Pulmonary artery endothelial cell (primary cell): Measurements from ENCODE around the gene ABI3BP. TPM values are rescaled to one million over a fixed set of nuclear protein-coding genes. Genes with fewer than 3 reads are reported as not detected.

Experiments
- DNase-seq: peaks from one replicate; pipeline ENCODE4 v3.0.0-alpha.2; 2011; ENCODE audit warnings: low read depth, low spot score
- total RNA-seq: library from RNA; depleted of rRNA; stranded (reverse); fragments of >200 nt; gene quantifications from 2 replicates; pipeline ENCODE4 v1.2.3, GENCODE V29; 2014

The ABI3BP gene
- total RNA-seq, 1 donor from 2014 or later, result 9.3 TPM

DNA sequence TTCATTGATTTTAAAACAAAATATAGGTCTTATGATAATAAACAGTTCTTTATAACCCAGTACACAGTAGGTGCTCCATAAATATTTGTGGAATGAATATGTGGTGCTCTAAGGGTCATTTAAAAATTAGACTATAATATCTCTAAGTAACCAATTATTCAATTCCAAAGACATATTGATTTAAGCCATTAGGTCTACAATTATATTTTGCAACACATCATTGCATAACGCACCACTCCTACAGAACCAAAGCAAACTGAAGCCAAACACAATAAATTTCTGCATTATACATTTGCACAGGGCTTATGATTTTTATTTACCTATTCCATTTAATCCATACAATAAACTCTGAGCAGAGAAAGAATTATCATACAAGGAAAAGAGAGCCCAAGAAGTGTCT, 104.3 kb downstream of the ABI3BP start:
- no peak for DNase-seq

DNA sequence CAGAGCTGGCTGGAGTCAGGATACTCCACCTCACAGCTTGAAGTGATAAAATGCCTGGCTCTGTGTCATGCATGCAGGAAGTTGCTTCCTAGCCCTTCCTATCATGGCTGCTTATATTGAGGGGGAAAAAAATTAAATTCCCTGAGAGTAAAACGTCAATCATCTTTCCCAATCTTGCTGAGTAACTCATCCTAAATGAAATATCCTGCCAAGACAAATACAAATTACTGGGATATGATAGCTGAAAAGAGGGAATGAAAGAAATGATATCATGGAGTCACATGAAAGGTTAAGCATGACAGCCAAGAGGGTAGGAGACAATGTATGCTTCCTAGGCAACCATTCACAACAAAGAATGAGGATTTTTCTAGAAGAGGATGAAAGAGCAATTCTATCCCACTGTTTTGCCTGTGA, 110.6 kb downstream of the ABI3BP start:
- peak; percentile 27 for DNase-seq

DNA sequence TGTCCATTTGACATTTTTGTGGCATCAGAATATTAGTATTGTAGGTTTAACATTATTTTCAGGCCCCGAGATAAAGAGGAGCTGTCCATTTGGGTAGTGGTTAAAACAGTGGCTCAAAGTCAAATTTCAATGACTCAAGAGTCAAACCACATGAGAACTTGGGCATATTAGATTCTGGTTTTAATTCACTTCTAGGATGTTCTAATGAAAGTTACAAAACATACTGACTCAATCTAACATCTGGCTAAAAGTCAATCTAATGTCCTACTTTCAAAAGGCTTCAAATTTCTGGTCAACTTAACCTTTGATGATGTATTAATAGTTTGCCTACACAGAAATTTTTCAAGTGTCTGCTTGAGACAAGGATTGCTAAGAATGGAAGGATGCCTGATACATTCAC, 112.4 kb downstream of the ABI3BP start:
- DNase-seq, result no peak

DNA sequence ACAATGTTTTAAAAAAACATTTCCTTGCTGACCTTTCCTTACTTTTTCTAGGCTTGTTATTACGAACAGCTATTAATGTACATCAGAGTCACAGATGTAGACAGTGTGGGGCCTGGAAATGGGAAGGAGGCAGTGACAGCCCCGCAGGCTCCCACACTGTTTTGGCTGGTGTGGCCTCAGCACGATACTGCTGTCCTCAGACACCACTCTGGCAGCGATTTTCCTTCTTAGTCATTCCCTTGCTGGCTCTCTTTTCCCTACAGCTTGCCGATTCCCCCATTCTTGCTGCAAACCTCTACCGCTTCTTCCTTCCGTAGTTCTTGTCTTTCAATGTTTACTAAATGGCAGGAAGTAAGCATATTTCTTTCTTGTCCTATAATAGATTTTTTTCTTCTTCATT, 113.1 kb downstream of the ABI3BP start:
- no peak for DNase-seq

DNA sequence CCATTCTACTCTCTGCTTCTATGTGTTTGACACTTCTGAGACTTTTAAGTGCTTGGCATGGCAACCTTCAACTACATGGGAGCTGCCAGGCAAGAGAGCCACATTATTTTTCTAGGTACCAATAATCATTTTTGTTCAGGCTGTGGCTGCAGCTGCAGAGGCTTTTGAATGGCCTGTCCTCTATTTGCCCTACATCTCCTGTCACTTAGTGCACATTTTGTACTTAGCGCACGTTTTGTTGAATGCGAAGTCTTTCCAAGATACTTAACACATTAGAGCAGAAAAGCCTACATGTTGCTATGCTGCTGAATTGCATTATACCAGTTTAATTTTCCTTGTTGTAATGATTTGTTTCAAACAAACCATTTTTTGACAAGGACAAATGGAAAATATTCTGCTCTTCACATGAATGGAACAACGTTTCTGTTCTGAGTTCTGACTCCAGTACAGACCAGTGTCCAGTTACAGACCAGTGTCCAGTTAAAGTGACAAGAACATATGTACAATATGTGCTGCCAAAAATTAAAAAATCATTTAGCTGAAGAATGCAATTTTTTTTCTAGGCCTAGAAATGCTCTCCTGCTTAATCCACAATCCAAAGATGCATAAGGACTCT, 113.9 kb downstream of the ABI3BP start:
- DNase-seq, result no peak

DNA sequence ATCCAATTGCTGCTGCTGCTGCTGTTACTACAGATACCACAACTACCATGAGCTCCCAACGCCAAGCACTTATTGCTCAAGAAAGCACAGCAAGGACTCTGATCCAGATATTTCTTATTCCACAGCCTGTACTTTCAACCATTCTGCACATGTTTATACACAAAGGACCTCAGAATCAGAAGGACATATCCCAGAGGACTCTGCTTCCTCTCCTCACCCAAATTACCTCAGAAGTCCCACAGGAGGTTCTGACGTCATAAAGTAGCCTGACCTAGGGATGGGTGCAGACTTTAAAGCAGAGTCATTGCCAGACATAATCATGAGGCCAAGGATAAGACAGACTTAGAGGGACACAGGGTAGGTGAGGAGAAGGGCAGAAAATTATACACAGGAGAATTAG, 115.9 kb downstream of the ABI3BP start:
- no peak for DNase-seq

DNA sequence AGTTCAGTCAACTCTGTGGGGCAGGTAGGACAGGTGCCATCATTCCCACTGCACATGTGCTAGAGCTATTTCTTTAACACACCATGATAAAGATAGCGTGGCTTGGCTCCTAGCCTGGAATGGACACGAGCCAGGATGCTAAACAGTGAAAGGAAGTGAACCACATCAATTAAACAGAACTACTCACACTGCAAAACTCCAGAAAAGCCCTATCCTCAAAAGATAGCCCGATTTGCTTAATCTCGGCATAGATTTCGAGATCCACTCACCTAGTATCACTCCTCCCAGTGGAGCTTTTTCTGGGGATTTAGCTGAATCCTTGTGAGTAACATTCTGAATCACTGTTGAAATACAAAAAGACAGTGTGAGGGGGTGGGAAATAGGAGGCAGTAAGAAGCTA, 118.0 kb downstream of the ABI3BP start:
- DNase-seq, result peak; percentile 64

DNA sequence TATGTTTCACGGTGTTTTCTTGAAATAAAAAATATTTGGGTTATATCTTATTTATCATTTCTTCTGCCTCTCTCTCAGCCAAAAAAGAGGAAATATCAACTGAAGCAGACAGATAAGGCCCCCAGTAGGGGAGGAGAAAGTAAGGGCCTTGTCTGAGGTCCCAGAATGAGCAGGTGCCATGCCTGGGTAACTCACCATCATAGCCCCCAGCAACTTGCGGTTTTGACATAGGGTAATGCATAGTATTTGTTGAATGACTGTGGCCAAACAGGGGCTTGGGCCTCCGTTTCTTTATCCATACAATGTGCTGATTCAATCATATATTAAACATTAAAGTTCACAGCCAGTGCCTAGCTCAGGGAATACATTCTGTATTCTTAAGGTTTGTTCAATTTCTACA, 119.6 kb downstream of the ABI3BP start:
- no peak for DNase-seq

DNA sequence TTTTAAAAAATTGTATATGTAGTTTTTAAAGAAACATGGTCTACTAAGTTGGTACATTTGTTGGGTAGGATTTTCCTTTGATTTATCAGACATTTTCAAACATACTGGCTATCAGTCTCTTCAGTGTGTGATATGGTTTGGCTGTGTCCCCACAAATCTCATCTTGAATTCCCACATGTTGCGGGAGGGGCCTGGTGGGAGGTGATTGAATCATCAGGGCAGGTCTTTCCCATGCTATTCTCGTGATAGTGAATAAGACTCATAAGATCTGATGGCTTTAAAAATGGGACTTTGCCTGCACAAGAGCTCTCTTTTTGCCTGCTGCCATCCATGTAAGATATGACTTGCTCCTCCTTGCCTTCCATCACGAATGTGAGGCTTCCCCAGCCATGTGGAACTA, 121.9 kb downstream of the ABI3BP start:
- DNase-seq, result no peak

DNA sequence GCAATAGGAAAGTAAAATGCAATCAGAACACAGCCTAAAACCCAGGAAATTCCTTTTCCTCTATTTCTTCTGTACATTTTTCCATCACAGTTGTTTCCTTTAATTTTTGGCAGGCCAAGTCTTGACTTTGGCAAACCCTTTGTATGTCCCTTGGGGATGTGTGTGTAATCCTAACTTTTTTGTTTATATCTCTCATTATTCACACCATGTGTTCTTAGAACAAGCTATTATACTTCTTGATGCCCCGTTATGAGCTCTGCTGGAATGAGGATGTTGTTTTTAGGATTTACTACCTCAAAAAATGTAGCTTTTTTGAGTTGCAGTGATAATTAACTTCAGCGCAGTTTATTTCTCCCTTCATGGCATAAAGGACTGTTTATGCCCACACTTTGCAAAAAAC, 123.4 kb downstream of the ABI3BP start:
- DNase-seq, result peak; percentile 43

DNA sequence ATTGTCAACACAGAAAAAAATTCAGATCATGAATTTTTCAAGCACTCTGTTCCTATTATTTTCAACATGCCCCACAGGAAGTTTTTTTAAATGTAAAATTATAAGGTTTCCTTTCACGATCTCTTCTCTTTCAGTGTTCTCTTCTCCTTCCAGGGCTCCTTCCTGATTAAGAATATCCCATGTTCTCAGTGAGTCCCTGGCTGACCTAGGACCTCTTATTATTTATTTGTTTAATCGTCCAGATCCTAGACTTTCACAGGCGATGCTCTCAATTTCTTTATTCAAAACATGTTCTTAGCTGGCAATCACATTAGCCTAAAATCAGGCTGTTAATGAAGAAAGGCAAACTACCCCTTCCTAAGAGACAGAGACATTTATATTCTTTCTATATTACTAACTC, 124.3 kb downstream of the ABI3BP start:
- DNase-seq, result no peak

DNA sequence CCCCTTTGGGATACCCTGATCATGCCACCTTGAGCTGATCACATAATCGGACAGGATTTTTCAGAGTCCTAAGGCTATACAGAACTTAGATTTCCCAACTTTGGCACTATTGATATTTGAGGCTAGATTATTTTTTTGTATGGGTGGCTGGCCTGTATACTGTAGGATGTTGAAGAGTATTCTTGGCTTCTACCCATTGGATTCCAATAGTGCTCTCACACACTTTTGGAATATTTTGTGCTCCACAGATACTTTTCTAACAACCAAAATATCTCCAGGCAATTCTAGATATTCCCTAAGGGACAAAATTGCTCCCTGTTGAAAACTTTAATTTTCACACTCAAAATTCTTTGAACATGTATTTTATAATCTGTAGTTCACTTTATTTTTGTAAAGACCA, 125.1 kb downstream of the ABI3BP start:
- DNase-seq, result no peak

DNA sequence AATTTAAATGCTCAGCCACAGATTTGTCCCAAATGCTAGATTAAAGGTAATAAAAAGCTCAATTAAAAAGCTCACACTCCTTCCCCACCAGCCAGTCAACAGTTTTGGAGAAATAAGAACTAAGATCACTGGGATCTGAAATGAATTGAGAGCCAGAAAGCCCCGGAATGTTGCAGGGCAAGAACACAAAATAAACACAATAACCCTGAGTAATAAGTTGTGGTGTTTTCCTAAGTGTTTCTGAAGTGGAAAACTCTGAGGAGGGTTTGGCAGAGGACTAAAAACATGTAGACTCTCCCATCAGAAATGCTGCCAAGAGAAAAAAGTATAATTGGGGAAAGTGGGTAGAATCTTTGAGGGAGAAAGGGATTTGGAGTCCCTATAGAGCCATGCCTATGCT, 127.8 kb downstream of the ABI3BP start:
- no peak for DNase-seq

DNA sequence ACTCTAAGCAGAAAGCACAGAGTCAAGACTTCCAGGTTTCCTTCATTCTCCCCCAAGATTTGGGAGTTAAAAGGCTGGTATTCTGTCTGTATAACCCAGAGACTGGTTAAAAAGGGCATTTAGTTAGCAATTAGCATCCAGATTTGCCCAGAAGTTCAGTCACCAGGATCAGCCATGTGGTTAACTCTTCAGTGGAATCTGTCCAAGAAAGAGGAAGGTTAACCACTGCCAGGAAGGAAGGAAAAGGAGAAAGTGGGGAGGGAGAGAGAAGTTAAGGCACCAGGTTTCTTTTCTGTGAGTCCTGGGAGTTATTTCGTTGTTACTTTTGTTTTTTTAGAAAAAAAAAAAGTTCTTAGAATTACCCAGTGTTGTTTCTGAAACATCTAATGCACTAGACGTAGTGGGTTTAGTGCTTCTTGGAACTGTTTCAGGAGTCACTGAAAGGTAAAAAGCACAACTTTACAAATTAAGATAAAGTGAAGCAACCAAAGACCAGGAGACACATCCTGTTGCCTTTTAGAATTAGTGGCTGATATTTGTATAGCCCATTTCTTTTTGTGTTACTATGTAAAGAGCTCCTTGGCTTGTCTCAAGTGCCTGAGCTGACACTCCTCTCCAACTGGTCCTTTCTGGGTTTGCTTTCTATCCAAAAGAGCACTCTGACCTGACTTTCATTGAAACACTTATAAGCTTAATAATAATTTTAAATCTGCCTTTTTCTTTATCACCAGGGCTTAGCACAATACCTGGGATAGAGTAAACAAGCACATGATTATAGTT, 128.6 kb downstream of the ABI3BP start:
- DNase-seq, result no peak

DNA sequence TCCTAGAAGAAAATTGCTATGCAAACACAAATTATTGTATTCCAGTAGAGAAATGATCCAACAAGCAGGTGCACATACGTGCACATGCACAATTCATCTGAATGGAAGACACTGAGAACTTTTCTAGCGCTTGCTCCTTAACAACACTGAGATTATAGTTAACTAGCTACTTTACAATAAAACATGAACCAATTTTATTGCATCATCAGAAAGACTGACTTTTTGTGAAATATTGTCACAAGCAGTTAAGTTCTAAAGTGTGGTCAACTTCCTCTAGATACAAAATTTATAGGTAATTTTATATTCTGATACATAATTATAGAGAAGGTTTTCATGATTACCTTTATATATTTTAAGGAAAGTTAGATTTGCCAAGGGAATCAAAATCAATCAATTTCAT, 135.4 kb downstream of the ABI3BP start:
- DNase-seq, result no peak

DNA sequence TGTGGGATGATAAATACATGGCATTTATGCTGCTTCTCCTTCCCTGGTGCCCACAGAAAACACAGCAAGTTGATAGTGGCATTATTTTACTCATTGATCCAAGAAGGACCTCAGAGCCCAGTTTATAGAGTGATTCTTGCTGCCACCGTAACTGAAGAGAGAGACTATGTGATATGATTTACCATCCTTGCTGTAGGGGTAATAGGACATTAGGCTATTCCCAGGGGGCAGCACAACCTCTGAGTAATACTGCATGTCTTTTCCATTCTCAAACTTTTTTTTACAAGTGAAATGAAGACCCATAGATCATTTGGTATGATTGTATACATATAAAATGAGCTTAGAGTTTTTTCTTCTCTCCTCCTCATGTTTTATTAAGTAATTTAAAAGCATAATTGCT, 136.4 kb downstream of the ABI3BP start:
- DNase-seq, result no peak

DNA sequence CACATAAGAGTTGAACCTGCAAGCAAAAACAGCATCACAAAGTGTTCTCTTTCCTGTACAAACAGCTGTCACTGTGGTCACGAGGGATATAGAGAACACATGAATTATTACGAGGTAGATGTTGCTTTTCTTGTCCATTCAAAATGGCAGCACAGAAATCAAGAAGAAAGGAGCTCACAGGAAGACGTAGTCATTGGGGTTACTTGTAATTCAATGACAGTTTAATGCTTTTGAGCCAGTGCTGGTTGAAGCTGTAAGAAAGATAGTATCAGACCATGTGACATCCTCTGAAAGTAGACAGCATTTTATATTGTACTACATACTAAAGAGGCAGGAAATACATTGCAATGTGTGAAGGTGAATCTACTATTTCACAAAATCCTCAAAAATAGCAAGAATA, 140.4 kb downstream of the ABI3BP start:
- DNase-seq, result no peak

DNA sequence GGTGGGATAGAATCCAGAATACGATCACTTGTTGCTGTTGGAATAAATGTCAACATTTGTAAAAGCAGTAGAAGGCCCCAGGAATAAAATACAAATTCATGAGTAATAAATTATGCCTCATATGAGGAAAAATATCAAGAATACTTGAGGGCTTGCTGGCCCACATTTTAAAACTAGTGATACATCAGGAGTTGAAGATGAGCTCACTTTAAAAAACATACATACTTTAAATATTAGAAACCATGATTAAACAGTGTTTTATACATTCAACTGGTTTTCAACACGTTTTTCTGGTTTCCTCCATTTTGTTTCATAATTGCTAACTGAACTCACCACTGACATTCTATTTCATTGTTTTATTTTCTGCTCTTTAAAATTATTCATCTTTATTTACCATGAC, 142.5 kb downstream of the ABI3BP start:
- DNase-seq, result no peak

DNA sequence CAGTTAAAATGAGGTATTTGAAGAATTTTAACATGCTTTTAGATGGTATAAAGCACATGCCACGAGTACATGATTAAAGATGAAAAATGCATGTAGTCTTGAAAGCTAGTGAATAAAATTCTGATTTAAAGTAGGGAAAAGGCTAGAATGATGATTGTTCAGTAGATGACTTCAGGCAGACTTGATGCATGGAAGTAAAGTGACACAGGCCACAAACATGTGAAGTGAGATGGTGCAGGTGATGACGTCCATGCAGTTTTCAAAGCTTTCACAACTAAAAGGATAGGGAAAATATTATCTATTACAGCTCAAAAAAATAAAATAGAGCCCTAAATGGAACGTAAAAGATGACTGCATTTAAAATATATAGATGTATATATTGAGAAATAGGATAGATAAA, 143.1 kb downstream of the ABI3BP start:
- no peak for DNase-seq

DNA sequence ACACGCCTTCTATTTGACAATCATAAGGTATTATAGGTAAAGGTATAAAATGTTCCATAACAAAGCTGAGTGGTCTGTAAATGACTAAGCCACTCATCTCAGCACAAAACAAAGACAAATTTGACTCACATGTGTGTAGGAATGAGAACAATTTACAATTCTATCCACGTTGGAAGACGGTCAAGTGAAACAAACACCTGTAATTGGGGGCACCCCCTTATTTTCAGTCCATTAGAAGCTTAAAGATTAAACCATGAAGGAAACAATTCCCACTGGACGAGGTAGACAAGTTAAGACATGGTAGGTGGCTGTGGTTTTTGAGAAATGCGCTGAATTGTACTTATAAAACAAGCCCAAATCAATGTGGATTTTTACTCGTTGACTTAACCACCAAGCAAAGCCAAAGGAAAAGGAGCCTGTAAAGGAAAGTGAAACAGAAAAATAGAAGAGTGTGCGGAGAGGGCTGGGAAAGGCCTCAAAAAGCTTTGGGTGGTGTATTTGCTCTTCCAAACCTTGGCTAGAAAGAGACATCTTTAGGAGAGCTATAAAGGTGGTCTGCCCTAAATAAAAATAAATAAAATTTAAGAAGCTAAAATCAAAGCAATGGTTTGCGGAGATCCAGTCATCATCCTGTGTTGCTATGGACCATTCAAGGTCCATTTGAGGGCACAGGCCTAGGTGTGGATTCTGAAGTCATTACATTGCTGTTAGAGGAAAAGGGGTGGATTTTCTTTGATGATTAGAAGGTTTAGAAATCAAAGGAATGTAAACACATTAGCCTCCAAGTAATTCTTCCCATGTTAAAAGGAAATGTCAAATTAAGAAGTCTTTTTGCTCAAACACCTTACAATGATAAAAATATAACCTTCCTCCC, 148.9 kb downstream of the ABI3BP start:
- no peak for DNase-seq

DNA sequence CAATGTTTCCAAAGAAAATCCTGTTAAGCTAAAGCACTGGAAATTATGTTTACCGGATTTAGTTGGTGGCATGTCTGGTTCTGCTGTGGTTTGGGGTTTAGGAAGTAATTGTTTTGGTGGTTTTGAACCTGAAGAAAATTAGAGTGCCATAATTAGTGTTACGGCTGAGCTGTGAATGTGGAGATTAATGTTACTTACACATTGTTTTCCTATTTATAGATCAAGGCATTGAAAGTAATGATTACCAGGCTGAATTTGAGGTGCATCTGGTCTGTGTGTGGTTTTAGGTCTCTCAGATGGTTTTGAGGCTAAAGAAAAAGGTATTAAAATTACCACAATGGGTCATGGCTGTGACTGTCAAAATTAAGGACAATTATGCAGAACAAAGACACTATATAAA, 155.1 kb downstream of the ABI3BP start:
- no peak for DNase-seq

DNA sequence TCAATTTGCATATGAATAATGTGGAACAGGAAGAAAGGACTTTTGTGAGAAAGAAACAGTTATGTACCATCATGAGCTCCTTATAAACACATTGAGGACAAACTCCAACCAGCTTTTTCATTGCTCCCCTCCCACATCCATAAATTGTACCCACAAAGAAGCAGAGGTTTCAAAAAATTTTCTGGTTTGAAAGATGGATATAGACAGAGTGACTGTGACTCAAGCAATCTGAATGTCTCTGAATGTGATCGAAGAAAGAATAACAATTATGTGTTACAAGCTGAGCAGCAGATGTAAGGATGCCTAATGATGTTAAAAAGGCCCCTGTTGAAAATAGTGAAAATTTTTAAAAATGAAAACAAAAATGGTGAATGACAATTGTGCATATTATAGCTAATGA, 156.6 kb downstream of the ABI3BP start:
- DNase-seq, result no peak
